ENCODE measurements around the gene CPSF2. TPM values are rescaled to one million over a fixed set of nuclear protein-coding genes. Genes with fewer than 3 reads are reported as not detected.

The CPSF2 gene
- total and polyA plus RNA-seq, 10 of the 15 experiments (the other 5 are each of a cell fraction or from before 2014, with no cell fraction given) = 18.2 to 71.8 (median 47.0) TPM

GRCh38 chr14:92143309-92143708 is 21.5 kb downstream of the CPSF2 start:
- H3K4me1 ChIP-seq (ENCODE audit: control insufficient read depth, insufficient read depth, low read length) = no peaks in the 10 kb centered on the region
- ATAC-seq = no peak
- intact Hi-C loops (cut with micrococcal nuclease; ENCODE audit: unreplicated experiment) = no loop called here
- H3K9me3 ChIP-seq (replicated peaks; ENCODE audit: control insufficient read depth, insufficient read depth, low read length) = no peaks in the 10 kb centered on the region
- H3K9ac ChIP-seq (ENCODE audit: control insufficient read depth, insufficient read depth, low read length) = no peak overlapping the region
- ChIA-PET SMC1A (ENCODE audit: uncharacterized antibody, unreplicated experiment) (interaction anchor here (1.2 kb wide), 1 partner anchor 213 kb away, joined by 4 read pairs; no protein-coding TSS in a partner anchor), POLR2A (no interaction called here), CTCF (no interaction called here), RAD21 (ENCODE audit: unreplicated experiment) (no interaction called here)
- no peak overlapping the region for H3K4me3 ChIP-seq
- peaks cover 2 to 21% of the 10 kb centered on the region in 2 experiments for H3K36me3 ChIP-seq (ENCODE audit: control insufficient read depth in 2 of 2, insufficient read depth in 2 of 2, low read length in 1 of 2)
- no peaks in the 10 kb centered on the region for H3K27me3 ChIP-seq (replicated peaks in 1 of 2; ENCODE audit: control insufficient read depth in 2 of 2, insufficient read depth in 2 of 2, low read length in 1 of 2)
- no peak overlapping the region for H3K4me2 ChIP-seq (ENCODE audit: control insufficient read depth, insufficient read depth)
- in situ Hi-C loops (cut with MboI) = loop anchor here (25.0 kb wide), 1 partner anchor 544 kb away; no protein-coding TSS in a partner anchor
- DNase-seq (ENCODE audit: low read depth, low spot score) = no peak
- no peak for TF ChIP-seq BCL11A (IDR thresholded peaks at IDR 0.05; ENCODE audit: low read depth, low read length)
- no peak for TF ChIP-seq USF1 (IDR thresholded peaks at IDR 0.05; ENCODE audit: borderline replicate concordance, extremely low read length, insufficient read depth, low read depth, low read length)
- TF ChIP-seq E2F4 (IDR thresholded peaks at IDR 0.05; ENCODE audit: low read depth, low read length) = no peak
- no peak for TF ChIP-seq EED (IDR thresholded peaks at IDR 0.05; ENCODE audit: low read depth)
- no peak for FAIRE-seq
- H4K20me1 ChIP-seq (ENCODE audit: control insufficient read depth, insufficient read depth) = no peaks in the 10 kb centered on the region
- no TSS peak for BruUV-seq (replicated peaks)
- H3K79me2 ChIP-seq (ENCODE audit: control insufficient read depth, insufficient read depth, low read length) = no peaks in the 10 kb centered on the region
- H3K27ac ChIP-seq (ENCODE audit: control insufficient read depth, insufficient read depth) = no peak overlapping the region
- no peak overlapping the region for H2AFZ ChIP-seq (ENCODE audit: control insufficient read depth, low read depth, low read length)
- 99% methylated on average over 4 of the region's 4 CpGs for WGBS (ENCODE audit: insufficient coverage, insufficient replicate concordance, low lambda C conversion rate, missing lambda C conversion rate)

- ChIA-PET SMC1A (ENCODE audit: uncharacterized antibody, unreplicated experiment) (interaction anchor here (1.2 to 2.2 kb wide), 2 partner anchors 208 to 213 kb away, joined by 4 to 10 read pairs; no protein-coding TSS in a partner anchor), POLR2A (no interaction called here), RAD21 (ENCODE audit: unreplicated experiment) (no interaction called here), CTCF (interaction anchor here (0.8 to 1.6 kb wide), 2 partner anchors 8 to 209 kb away, joined by 3 to 10 read pairs; no protein-coding TSS in a partner anchor)
- intact Hi-C loops (cut with micrococcal nuclease; ENCODE audit: unreplicated experiment) (no loop called here), in situ Hi-C loops (cut with MboI) (loop anchor here (25.0 kb wide), 1 partner anchor 543 kb away; no protein-coding TSS in a partner anchor)
- Histone ChIP-seq H3K27me3 (replicated peaks in 1 of 2; ENCODE audit: control insufficient read depth in 2 of 2, insufficient read depth in 2 of 2, low read length in 1 of 2) (no peaks in the 10 kb centered on the region), H3K4me2 (ENCODE audit: control insufficient read depth, insufficient read depth) (no peak overlapping the region), H3K4me1 (ENCODE audit: control insufficient read depth, insufficient read depth, low read length) (no peaks in the 10 kb centered on the region), H3K27ac (ENCODE audit: control insufficient read depth, insufficient read depth) (no peak overlapping the region), H3K79me2 (ENCODE audit: control insufficient read depth, insufficient read depth, low read length) (no peaks in the 10 kb centered on the region), H3K9me3 (replicated peaks; ENCODE audit: control insufficient read depth, insufficient read depth, low read length) (no peaks in the 10 kb centered on the region), H4K20me1 (ENCODE audit: control insufficient read depth, insufficient read depth) (no peaks in the 10 kb centered on the region), H3K4me3 (no peak overlapping the region), H2AFZ (ENCODE audit: control insufficient read depth, low read depth, low read length) (no peak overlapping the region), H3K9ac (ENCODE audit: control insufficient read depth, insufficient read depth, low read length) (no peak overlapping the region), H3K36me3 (ENCODE audit: control insufficient read depth in 2 of 2, insufficient read depth in 2 of 2, low read length in 1 of 2) (peaks cover 2 to 21% of the 10 kb centered on the region in 2 experiments)
- no peak for FAIRE-seq
- no peak for ATAC-seq
- no peak for DNase-seq (ENCODE audit: low read depth, low spot score)
- WGBS (ENCODE audit: insufficient coverage, insufficient replicate concordance, low lambda C conversion rate, missing lambda C conversion rate) = 100% methylated on average over 3 of the region's 3 CpGs
- no TSS peak for BruUV-seq (replicated peaks)
- TF ChIP-seq CHD1 (IDR thresholded peaks at IDR 0.05; ENCODE audit: low read depth, low read length) = no peak
- TF ChIP-seq SMC3 (IDR thresholded peaks at IDR 0.05; ENCODE audit: borderline replicate concordance, low read length) = no peak
- TF ChIP-seq POLR2AphosphoS5 (IDR thresholded peaks at IDR 0.05; ENCODE audit: low read length) = no peak
- TF ChIP-seq RUNX3 (IDR thresholded peaks at IDR 0.05; ENCODE audit: low read length) = no peak
- no peak for TF ChIP-seq PRDM15 (CRISPR knock-in tag; IDR thresholded peaks at IDR 0.05)
- TF ChIP-seq PAX8 (IDR thresholded peaks at IDR 0.05) = no peak
- no peak for TF ChIP-seq CHD4 (IDR thresholded peaks at IDR 0.05)
- TF ChIP-seq SP1 (IDR thresholded peaks at IDR 0.05; ENCODE audit: low read depth, low read length) = no peak
- TF ChIP-seq NRF1 (conservative IDR thresholded peaks at IDR 0.05; ENCODE audit: low read depth, low read length) = no peak
Measured at GRCh38 chr14:92143962-92144361, 22.2 kb downstream of the CPSF2 start.

Measured in GM12878 (cell line).